HG03064 (cell line): ENCODE measurements around the gene SLC35C1.
"Not testable (repeated sequence)": the region's sequence is repeated elsewhere in the genome, so short reads cannot be mapped to it uniquely, and the experiment has no call there.

Source experiments
- ATAC-seq: cut with Tn5 transposase; IDR thresholded peaks from one replicate; pipeline ENCODE4 v1.9.1; 2021; ENCODE audit warnings: low read depth; ENCODE audit not compliant: unreplicated experiment

The SLC35C1 gene

DNA sequence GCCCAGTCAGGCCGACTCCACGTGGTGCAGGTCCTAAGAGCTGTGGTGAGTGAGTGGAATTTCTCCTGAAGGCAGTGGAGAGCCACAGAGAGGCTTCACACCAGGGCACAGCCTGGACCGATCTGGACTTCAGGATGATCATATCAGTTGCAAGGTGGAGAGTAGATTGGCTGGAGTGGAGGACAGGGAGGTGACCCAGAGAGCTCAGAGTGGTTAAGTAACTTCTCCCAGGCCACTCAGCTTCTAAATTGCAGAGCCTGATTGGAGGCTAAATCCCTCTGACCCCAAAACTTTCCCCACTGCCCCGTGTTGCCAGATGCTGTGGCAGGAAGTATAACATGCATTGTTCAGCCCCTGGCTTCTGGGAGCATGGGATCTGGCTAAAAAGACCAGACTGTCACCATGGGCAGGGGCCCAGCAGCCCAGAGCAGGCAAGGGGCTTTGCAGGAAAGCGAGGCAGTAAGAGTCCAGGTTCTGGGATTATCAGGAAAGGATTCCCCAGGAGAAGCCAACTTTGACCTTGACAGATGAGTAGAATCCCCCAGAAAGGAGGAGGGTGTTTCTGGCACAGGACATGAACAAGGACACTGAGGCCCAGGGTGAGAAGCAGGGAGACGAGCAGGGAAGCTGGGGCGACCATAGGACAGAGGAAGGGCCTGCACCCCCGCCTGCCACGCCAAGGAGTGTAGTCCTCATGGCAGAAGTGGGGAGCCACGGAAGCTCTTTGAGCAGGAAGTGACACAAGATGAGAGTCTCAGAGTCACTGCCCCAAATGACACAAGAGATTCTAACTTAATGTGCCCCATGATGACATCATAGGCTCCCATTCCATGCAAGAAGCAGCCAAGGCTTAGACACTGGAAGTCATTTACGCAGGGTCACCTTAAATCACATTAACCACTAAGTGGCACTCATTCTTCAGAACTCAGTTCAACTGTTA is 4.8 kb downstream of the SLC35C1 start:
- ATAC-seq: no peak

DNA sequence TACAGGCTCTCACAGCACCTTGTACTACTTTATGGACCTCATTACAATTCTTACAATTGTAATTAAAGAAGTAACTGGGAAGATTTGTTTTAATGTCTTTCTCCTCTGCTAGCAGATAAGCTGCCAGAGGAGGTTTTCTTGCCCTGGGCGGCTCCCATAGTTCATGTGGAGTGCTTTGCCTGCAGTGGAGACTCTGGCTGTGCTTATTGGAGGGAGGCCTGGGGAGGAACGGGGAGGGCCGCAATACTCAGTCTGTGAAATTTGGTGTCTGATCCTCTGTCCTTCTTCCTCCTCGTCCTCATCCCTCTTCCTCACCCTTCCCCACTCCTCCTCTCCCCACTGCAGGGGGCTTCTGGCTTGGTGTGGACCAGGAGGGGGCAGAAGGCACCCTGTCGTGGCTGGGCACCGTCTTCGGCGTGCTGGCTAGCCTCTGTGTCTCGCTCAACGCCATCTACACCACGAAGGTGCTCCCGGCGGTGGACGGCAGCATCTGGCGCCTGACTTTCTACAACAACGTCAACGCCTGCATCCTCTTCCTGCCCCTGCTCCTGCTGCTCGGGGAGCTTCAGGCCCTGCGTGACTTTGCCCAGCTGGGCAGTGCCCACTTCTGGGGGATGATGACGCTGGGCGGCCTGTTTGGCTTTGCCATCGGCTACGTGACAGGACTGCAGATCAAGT is 5.6 kb downstream of the SLC35C1 start:
- ATAC-seq: no peak

GRCh38 chr11:45811109-45811435 is 6.1 kb downstream of the SLC35C1 start:
- no peak for ATAC-seq

DNA sequence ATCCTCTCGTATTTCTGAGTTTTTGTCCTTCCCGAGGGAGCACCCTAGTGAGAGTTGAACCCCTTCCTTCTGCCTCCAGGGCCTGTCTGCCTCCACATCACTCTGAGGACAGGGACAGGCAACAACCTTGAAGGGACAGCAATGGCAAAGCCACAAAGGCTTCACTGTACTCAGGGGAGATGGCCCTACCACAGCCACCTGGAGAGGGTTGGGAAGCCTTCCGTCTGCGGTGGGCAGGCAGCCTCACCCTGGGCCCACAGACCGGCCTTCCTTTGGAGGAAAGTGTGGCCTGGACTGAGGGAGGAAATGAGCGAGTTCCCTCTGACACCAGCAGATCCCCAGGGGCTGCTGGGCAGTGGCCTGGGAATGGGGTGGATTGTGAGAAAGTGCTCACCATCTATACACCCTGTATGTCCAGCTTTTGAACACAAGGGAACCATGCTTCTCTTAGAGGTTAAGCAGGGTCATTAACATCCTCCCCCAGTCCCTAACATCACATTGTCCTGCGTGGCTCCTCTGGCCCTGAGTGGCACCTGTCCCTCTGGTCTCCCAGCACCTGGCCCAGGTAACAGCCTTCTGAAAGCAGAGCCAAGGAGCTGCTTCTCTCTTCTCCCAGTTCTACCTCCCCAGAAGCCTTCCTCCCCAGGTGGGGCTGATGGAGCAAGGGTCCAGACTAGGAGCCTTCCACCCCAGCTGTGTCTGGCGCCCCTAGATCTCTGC is 6.8 kb downstream of the SLC35C1 start:
- ATAC-seq: no peak

- no peak for ATAC-seq
These were observed 7.9 kb downstream of the SLC35C1 start for GRCh38 chr11:45812581-45813548.

DNA sequence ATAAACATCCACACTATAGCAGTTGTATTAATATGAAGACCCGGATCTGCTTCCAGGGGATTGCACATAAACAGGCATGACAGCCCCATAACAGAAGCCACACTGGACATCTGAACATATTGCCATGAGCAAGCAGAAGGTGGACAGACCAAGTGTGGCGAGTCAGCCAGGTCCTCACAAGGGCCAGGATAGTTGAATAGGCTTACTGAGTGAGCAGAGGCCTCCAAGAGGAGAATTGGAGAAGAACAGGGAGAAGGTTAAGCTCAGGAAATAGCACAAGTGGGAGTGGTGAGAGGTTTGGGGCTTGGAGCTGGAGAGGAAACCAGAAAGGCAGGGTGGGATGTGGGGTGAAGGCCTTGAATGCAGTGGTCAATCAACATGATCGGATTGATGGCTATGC is 10.8 kb downstream of the SLC35C1 start:
- ATAC-seq: no peak

- ATAC-seq: no peak
These were observed 11.7 kb downstream of the SLC35C1 start for GRCh38 chr11:45816614-45817013.

GRCh38 chr11:45817191-45817590 is 12.2 kb downstream of the SLC35C1 start:
- no peak for ATAC-seq

- ATAC-seq: no peak
These were observed 14.1 kb downstream of the SLC35C1 start for GRCh38 chr11:45818961-45819605.

DNA sequence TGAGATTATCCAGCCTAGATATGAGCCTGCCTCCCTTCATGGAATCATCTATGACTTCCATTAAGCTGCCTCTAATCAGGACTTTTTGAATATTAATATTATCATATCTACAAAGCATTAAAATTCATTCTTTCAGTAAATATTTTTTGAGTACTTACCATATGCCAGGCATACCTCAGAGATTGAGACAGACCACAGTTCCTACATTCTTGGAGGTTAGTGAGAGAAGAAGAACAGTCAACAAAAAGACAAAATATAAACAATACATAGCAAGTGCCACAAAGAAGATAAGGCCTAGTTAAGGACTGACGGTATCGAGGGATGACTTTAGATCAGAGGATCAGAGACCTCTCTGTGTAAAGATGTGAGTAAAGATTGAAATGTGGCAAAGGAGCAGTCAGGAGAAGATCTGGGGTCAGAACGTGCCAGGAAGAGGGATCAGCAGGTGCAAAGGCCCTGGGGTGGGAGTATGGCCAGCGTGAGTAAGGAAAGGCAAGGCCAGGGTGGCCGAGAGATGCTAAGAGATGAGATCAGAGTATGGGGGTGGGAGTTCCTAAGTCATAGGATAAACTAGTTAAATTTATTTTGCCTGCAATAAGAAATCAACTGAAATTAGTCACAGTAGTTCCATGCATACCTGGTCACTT is 15.4 kb downstream of the SLC35C1 start:
- no peak for ATAC-seq

DNA sequence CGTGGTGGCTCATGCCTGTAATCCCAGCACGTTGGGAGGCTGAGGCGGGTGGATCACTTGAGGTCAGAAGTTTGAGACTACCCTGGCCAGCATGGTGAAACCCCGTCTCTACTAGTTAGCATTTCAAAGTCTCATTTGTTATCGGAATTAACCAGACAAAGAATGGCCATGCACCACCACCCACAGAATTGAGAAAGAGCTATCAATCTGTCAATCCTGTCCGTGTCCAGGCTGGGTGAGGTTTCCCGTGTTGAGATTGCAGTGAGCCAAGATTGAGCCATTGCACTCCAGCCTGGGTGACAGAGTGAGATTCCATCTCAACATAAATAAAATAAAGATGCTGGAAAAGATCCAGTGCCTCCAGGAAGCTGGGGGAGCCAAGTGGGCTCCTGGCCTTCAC is 21.5 kb downstream of the SLC35C1 start:
- ATAC-seq: not testable (repeated sequence)

GRCh38 chr11:45827123-45827522 is 22.2 kb downstream of the SLC35C1 start:
- no peak for ATAC-seq

- no peak for ATAC-seq
These were observed 24.0 kb downstream of the SLC35C1 start for GRCh38 chr11:45828996-45829395.

- no peak for ATAC-seq
These were observed 25.6 kb downstream of the SLC35C1 start for GRCh38 chr11:45830596-45830995.

DNA sequence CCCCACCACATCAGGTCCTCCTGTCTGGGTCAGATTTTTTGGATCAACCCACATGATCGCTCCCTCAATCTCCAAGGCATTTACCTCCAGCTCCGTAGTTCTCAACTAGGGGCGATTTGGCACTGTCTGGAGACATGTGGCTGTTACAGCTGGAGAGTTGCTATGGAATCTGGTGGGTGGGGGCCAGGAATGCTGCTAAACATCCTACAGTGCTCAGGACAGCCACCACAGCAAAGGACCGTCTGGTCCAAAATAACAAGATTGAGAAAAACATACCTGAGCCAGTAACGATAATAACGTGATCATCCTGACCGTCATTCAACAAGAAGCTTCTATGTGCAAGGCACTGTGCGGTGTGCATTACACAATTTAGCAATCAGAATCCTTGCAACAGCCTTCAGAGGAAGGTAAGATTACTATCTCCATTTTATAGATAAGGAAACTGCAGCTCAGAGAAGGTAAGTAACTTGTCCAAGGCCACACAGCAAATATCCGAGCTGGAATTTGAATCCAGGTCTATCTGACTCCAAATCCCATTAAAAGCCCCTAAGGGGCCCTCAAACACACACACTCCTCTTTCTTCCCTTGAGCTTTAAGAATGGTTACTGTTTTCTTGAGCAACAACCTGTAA is 28.0 kb downstream of the SLC35C1 start:
- no peak for ATAC-seq

DNA sequence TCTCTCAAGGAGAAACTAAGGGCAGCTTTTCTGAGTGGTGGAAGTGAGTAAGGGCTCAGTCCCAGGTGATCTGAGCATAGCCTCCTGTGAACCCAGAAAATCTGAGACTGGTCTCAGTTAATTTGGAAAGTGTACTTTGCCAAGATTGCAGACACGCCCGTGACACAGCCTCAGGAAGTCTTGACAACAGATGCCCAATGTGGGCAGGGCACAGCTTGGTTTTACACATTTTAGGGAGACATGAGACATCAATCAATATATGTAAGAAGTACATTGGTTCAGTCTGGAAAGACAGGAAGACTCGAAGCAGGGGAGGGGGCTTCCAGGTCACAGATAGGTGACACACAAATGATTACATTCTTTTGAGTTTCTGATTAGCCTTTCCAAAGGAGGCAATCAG is 28.8 kb downstream of the SLC35C1 start:
- ATAC-seq: no peak

GRCh38 chr11:45834298-45834756 is 29.4 kb downstream of the SLC35C1 start:
- ATAC-seq: no peak

- no peak for ATAC-seq
These were observed 34.3 kb downstream of the SLC35C1 start for GRCh38 chr11:45839204-45839603.

DNA sequence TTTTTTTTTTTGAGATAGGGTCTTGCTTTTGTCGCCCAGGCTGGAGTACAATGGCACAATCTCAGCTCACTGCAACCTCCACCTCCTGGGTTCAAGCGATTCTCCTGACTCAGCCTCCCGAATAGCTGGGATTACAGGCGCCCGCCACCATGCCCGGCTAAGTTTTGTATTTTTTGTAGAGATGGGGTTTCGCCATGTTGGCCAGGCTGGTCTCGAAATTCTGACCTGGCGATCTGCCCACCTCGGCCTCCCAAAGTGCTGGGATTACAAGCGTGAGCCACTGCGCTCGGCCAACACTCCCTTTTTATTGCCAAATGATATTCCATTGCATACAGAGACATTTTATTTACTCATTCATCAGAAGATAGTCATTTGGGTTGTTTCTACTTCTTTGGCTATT is 35.3 kb downstream of the SLC35C1 start:
- not testable (repeated sequence) for ATAC-seq
